Brain pericyte (primary cell): Measurements from ENCODE around the gene MAX.

Experiments
- DNase-seq: peaks from one replicate; pipeline ENCODE4 v3.0.0-alpha.2; 2012; ENCODE audit warnings: low read depth, low spot score

MAX gene, protein sequence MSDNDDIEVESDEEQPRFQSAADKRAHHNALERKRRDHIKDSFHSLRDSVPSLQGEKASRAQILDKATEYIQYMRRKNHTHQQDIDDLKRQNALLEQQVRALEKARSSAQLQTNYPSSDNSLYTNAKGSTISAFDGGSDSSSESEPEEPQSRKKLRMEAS

GRCh38 chr14:65102441-65103149, at the start of gene MAX:
MAX (minus strand) TSS chr14:65102517; CDS start chr14:65102339, 178 bp downstream.
- DNase-seq: peak; percentile 94

DNA sequence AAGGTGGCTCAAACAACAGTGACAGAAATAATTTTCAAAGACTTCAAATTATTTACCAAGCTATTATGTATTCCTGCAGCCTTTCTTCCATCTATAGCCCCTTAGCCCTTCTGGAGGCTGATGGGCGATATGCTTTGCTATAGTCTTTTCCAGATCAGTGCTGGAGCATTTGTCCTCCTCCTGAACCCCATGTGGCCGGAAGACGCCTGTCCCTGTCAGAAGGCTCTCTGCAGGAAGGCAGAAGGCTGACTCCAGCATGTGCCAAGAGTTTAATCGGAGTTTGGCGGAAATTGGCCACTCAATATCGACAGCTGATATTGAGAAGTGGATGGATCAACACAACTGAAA, 49.3 kb upstream of the MAX start:
- DNase-seq: no peak

- no peak for DNase-seq
Observed at GRCh38 chr14:65150898-65151608, 48.7 kb upstream of the MAX start.

DNA sequence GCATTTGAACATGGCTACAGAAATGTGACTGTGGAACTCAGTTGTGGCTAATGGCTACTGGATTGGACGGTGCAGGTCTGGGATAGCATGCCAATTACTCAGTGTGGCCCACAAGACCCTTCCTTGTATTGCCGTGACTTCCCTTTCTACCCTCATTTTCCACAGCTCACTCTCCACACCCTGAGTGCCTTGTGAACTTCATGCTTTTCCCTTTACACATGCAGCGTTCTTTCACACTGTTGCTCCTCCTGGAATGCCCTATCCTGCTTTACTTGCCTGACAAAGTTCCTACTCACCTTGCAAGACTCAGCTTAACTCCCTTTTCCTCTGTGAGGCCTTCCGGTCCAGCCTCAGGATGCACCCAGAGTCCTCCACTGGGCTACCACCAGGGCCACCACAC, 46.8 kb upstream of the MAX start:
- no peak for DNase-seq

DNA sequence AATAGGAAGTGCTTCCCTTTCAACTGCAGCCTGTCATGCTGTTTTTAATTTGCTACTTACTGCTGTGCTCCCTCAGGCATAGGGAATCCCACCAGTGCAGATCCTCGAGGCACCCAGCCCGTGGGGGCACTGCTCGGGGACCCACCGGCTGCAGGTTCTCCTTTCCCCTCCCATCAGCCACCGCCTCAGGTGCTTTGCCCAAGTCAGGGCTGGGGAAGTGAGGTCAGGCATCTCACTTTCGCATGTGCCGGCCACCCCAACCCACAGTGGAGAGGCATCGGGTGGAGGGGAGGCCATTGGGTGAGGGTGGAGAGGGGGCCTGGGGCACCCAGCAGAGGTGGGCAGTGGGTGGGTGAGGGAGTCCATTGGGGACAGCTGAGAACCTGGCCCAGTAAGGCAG, 41.9 kb upstream of the MAX start:
- DNase-seq: no peak

DNA sequence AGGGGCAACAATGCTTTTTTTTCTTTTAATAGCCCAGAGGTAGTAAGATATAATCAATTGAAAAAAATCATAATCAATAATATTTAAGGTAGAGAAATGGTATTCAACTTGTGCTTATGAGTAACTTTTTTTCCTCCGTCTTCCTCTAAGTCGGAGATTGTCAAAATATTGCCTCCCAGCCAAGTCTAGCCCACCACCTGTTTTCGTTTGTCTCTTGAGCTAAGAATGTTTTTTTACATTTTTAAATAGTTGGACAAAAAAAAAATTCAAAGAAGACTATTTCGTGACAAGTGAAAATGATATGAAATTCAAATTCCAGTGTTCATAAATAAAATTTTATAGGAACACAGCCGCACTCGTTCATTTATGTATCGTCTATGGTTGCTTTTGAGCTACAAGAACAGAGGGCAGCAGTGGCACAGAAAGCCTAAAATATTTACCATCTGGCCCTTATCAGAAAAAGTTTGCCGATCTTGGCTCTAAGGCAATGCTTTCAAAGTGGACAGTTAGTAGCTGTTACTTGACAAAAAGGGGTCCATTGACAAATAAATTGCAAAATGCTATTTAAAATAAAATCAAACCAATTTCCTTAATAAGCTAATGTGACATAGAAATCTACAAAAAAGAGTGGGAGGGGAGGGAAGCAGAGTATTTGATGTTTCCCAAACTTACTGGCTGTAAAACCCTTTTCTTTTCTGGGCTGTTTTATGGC, 40.8 kb upstream of the MAX start:
- DNase-seq: no peak

DNA sequence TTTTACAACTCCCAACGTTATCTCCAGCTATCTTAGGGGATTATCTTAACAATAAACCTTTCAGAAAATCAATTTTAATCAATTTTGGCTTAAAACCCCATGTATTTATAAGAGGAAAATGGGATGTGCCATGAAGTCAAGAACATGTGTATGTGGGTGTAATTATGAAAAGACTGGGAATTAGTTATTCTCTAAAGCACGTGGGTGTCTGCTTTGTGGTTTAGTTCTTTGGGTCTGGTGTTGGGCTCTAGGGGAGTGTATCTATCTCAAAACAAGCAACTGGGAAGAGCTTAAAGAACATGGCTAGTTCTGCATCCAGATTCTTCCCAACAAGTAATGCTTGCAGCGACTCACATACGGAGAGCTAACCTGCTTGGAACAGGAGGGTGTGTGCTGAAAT, 40.1 kb upstream of the MAX start:
- no peak for DNase-seq

GRCh38 chr14:65141523-65141922, 39.2 kb upstream of the MAX start:
- DNase-seq: no peak

GRCh38 chr14:65137648-65138307, 35.5 kb upstream of the MAX start:
- no peak for DNase-seq

DNA sequence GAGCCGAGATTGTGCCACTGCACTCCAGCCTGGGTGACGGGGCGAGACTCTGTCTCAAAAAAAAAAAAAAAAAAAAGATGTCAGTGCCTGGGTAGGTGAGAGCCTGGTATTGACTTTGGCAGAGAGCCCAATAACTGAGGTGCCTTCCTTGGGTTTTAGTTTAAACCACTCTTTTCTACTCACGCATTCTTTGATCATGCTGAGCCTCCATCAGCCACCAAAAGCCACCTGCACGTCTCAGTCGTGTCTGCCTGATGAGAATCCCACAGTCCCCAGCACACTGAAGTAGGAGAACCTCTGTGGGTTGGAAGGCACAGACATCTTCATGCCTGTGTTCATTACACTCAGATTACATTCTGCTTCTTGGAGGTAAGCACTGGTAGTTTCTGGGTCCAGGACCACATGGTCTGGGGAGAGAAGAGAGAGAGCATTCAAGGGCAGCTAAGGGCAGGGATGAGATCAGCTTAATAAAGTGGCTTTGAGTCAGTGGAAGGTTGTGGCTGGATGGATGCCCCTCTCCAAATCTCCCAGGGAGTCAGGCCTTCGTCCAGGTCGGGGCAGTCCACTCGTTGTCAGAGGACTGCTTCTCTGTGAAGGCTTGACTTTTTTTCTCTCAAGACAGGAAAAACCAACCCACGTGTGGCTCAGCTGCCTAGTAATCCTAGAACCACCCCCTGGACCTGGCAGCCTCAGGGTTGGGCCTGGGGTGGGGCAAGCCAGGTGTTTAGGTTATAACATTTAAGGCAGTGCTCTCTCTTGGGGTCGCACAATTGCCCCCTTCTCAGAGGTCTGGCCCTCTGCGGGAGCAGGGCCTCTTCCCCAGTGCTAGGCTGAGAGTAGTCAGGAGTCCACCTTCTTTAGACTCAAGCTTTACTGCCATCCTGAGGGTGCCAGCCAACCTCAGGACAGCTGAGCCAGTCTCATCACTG, 32.6 kb upstream of the MAX start:
- no peak for DNase-seq

DNA sequence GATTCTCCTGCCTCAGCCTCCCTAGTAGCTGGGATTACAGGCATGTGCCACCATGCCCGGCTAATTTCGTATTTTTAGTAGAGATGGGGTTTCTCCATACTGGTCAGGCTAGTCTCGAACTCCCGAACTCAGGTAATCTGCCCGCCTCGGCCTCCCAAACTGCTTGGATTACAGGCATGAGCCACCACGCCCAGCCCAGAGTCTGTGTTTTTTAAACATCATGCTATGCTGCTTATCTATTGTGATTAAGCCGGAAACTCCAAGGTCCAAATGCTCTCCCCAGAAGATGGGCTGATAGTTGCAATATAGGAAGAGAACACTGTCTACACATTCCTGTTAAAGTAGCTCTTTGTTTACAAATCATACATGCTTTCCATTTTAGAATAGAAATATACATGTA, 30.5 kb upstream of the MAX start:
- DNase-seq: no peak

DNA sequence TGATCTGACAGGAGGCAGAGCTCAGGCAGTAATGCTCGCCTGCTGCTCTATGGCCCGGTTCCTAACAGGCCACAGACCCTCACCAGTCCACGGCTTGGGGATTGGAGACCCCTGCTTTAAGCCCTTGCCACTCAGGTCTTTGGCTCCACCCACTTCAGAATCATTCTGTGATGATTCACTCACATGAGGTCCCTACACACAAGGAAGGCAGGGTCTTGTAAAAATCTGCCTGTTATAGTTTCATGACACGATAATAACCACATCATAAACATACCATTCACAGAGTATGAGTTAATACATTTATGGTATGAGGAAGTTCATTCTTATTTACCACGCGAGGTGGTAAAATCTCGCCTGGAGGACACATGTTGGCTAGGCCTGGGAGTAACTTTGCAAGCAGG, 29.0 kb upstream of the MAX start:
- DNase-seq: no peak

GRCh38 chr14:65128096-65128495, 25.8 kb upstream of the MAX start:
- no peak for DNase-seq

- DNase-seq: no peak
Observed at GRCh38 chr14:65117769-65118745, 15.7 kb upstream of the MAX start.

- DNase-seq: no peak
Observed at GRCh38 chr14:65115615-65116014, 13.3 kb upstream of the MAX start.

DNA sequence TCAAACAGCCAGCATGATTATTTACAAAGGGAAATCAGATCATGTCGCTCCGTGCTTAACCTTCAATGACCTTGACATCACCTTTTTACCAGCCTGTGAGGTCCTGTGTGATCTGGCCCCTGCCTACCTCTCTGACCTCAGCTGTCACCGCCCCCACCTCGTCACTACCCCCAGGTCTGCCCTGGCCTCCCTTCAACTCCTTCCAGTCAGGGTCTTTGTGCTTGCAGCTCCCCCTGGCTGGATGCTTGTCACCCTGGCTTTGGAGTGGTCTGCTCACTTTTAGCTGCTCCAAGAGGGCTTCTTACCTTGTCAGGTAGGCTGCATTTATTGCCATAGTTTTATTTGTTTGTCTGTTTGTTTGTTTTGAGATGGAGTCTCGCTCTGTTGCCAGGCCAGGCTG, 8.2 kb upstream of the MAX start:
- no peak for DNase-seq

- no peak for DNase-seq
Observed at GRCh38 chr14:65109357-65109756, 7.0 kb upstream of the MAX start.

DNA sequence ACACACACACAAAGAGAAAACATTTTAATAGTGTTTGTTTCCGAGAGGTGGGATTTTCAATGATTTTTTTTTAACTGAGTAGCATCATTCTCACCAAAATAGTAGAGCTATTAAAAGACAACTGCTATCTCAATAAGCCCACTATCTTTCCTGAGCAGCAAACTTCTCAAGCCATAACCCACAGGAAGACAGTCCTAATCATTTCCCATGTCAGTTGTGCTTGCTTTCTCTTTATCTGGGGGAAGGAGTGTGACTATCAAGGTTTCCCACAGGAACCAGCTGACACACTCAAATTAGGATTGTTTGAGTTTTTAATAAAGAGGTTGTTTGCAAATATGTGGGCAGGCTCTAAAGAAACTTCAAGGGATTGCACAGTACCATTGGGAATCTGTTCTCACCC, 4.9 kb upstream of the MAX start:
- DNase-seq: no peak

DNA sequence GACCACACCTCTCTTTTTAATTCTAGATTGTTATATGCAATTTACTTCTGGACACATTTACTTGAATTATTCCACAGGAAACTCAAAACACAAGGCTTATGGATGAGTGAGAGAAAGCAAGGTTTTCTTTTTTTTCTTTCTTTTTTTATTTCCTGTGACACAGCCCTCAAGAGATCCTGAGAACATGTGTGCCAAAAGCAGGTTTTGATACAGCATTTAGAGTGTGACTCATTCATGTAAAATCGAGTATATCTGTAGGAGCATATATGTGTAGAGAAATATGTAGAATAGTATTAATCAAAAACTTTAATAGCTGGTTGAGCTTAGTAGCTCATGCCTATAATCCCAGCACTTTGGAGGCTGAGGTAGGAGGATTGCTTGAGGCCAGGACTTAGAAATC, 4.4 kb upstream of the MAX start:
- DNase-seq: no peak

DNA sequence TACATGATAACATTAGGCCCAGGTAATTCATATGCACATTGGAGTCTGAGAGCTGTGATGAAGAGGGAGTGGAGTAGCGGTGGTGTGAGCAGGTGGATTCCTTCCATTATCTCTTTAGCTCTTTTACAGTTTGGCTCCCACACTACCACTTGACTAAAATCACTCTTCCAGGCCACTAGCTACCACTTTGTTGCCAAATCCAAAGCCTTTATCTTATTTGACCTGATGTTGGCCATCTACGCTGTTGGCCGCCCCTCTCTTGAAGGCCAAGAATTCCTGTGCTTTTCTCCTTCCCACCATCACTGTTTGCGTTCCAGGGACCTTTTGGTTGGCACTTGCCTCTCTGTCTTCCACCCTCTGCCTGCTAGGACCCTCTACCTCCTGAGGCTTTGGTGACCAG, 4.0 kb upstream of the MAX start:
- DNase-seq: no peak
